Measurements from ENCODE around the gene ERI2.
"Not testable (repeated sequence)": the region's sequence is repeated elsewhere in the genome, so short reads cannot be mapped to it uniquely, and the experiment has no call there.

ERI2 gene

GRCh38 chr16:20812510-20812909 is 6.2 kb upstream of the ERI2 start:
- no peak for DNase-seq

GRCh38 chr16:20811889-20812439 is 5.7 kb upstream of the ERI2 start:
- no peak for DNase-seq

GRCh38 chr16:20807862-20808261 is 1.6 kb upstream of the ERI2 start:
- DNase-seq: no peak

- DNase-seq: not testable (repeated sequence)
Observed at GRCh38 chr16:20805684-20806167, 546 bp downstream of the ERI2 start.

- DNase-seq: peak; percentile 60
Observed at GRCh38 chr16:20803561-20804214, 2.6 kb downstream of the ERI2 start.

DNA sequence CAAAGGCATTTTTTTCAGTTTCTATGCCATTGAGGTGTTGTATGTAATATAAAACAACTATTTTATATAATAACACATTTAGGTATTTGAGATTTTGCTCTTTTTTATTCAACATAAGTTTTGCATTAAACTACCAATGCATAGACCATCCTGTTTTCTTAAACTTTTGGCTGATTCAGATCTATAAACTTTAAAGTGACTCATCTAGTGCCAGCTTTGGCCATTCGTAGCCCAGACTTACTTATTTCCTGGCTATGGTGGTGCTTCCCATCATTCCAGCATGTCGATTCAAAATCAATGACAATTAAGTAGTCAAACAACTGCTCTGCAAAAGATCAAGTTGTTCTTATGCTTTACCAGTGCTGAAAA is 3.1 kb downstream of the ERI2 start:
- DNase-seq: no peak

DNA sequence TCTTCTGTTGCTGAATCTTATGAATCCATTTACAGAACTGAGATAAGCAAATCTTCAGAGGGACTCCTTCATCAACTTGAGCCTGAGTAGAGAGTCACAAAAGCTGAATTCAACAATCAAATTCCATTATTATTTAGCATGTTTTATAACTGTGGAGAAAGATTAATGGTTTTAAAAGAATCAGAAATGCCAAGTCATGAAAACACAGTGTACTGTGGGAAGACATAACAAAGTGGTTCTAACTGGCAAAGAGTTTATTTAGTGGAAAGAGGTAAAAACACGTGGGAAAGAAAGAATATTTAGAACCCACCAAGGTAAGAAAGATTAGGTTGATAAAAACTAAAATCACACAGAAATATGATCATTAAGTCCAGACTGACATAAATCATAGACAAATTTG is 5.0 kb downstream of the ERI2 start:
- no peak for DNase-seq

DNA sequence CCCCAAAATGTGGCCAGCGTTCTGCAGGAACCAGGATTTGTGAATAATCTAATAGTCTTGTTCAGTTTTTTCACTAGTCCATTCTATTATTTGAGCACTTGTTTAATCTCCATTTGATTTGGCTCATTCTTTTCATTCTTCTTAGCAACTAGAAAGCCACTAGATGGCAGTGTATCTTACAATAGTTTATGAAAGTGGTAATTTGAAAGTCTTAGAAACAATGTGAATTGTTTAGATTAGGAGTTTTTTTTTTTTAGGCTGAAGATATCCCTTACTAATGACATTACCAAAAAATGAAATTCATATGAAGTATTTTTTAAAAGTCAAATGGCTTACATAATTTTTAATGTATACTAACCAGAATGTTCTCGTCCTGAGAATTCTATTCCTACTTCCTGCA is 6.7 kb downstream of the ERI2 start:
- peak; percentile 77 for DNase-seq

DNA sequence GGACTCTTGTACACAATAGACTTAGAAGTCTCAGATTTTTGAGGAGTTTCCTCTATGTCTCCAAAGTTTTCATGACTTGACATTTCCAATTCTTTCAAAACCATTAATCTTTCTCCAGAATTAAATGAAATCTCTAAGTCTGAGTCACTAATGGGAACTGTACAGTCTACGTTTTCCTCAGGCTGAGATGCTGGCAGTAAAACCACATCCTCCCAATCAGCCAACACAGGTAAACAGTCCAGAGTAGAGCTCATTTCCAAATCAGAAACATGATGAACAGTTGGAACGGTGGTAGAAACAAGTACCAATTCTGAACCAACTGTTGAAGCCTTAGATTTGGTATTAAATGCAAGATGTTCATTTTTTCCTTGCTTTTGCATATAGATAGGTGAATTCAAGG is 7.9 kb downstream of the ERI2 start:
- DNase-seq: no peak

DNA sequence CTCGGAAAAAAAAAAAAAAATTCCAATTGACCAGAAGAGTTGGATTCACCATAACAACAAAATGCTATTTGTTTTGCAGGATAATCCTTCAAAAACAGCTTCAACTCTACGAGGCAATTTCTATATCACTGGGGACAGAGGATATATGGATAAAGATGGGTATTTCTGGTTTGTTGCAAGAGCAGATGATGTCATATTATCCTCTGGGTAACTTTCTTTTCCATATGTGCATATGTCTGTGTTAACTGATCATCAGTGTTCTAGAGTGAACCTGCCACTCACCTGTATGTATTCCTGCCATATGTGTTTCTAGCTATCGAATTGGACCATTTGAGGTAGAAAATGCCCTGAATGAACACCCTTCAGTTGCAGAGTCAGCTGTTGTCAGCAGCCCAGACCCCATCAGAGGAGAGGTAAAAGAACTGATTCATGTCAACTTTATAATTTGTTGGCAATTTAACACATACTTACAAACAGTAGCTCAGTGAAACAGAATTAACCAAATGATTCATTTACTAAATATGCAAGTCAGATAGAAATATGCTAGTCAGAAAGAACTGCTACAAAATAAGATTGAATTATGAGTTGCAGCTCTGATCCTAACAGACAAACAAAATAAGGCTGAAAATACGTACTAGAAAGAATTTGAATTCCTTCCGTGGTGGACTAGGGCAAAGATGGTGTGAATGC is 14.2 kb downstream of the ERI2 start:
- DNase-seq: no peak

DNA sequence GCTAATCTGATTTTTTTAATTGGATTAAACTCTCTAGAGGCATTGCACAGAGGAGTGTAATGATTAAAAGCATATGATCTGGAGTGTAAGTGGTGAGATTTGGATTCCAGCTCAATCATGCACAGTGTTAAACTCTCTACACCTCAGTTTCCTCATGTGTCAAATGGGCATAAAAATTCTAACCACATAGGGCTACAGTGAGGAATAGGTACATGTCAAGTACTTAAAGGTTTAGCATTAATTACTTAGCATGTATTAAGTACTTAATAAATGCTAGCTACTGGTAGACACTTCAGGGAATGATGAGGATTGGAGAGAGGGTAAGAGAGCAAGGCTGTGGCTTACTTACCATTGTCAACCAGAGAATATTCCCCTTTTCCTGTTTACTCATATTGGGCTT is 17.1 kb downstream of the ERI2 start:
- no peak for DNase-seq

GRCh38 chr16:20784204-20784603 is 22.1 kb downstream of the ERI2 start:
- DNase-seq: no peak

DNA sequence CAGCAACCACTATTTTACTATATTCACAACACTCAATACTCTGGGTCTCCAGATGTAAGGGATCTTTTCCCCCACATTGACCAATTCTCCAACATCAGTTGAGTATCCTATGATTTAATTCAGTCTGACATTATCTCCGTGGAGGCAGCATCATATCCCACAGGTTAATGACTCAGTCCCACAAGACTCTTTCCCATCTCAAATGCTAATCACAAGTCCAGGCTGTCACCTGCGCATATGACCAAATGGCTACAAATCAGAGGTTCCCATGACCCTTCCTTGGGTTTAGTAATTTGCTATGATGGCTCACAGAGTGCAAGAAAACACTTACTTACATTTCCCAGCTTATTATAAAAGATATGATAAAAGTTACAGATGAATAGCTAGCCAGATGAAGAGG is 23.8 kb downstream of the ERI2 start:
- no peak for DNase-seq

- DNase-seq: no peak
Observed at GRCh38 chr16:20781697-20782096, 24.6 kb downstream of the ERI2 start.

GRCh38 chr16:20774703-20775362 is 31.4 kb downstream of the ERI2 start:
- DNase-seq: peak; percentile 60

DNA sequence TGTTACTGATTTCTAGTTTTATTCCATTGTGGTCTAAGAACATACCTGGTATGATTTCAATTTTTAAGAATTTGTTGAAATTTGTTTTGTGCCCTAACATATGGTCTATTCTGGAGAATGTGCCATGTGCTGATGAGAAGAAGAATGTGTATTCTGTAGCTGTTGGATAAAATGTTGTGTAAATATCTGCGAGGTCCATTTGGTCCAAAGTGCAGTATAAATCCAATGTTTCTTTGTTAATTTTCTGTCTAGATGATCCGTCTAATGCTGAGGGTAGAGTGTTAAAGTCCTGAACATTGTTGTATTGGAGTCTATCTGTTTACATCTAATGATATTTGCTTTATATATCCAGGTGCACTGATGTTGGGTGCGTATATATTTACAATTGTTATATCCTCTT is 32.6 kb downstream of the ERI2 start:
- DNase-seq: no peak

DNA sequence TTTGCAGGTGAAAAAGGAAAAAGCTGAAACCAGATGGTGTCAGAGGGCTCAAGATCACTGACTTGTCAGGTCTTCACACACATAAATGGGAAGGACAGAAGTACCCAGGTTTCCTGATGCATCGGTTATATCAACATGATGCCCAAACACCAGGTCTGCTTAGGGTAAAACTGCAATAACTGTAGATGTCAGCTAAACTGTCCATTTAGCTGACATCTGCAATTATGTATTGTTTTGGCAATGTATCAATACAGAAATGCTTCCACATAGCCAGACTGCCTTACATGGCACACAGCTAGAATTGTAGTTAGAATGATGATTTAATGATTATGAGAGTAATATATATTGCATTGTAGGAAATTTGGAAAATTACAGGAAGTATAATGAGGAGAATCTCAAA is 37.5 kb downstream of the ERI2 start:
- DNase-seq: no peak

- no peak for DNase-seq
Observed at GRCh38 chr16:20768121-20768520, 38.2 kb downstream of the ERI2 start.

GRCh38 chr16:20767577-20767976 is 38.7 kb downstream of the ERI2 start:
- no peak for DNase-seq

DNA sequence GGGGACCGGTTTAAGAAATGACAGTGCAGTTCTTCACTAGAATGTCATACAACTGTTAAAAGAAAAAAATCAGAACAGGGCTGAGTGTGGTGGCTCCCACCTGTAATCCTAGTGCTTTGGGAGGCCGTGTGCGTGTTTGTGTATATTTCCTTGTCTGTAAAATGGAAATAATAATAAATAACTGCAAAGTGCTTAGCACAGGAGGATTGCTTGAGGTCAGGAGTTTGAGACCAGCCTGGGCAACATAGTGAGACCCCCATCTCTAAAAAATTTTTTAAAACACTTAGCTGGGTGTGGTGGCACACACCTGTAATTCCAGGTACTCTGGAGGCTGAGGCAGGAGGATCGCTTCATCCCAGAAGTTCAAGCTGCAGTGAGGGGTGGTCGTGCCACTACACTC is 40.0 kb downstream of the ERI2 start:
- no peak for DNase-seq

DNA sequence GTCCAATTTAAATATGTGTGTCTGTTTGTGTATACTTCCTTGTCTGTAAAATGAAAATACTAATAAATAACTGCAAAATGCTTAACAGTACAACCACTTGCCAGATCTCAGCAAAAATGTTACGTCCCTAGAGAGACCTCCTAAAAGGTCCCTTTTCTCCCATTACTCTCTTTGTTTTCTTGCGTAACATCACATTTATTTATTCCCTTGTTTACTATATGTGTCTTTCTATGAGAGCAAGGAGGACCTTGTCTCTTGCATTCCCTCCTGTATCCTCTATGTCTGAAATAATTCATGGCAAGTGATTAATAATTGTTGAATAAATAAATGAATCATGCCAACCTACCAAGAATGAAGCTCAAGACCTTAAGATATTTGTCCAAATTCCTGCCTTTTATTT is 40.5 kb downstream of the ERI2 start:
- no peak for DNase-seq

DNA sequence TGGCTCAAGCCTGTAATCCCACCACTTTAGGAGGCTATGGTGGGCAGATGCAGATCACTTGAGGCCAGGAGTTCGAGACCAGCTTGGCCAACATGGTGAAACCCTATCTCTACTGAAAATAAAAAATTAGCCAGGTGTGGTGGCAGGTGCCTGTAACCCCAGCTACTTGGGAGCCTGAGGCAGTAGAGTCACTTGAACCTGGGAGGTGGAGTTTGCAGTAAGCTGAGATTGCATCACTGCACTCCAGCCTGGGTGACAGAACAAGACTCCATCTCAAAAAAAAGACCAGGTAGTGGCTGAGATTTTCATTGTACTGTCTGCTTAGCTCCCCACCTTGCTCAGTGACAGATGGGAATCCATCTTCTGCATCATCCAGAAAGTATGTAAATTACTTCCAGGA is 41.8 kb downstream of the ERI2 start:
- peak; percentile 25 for DNase-seq

- DNase-seq: peak; percentile 96
Observed at GRCh38 chr16:20763461-20764232, 42.6 kb downstream of the ERI2 start, which contains the start of gene ACSM3. Gene ACSM3, plus strand, starts transcription at chr16:20764014. Its CDS starts 6,021 bp downstream, at chr16:20770035.

Data from OCI-M1 (cell line).